ENCODE measurements around the gene RPL29.
A peak's percentile ranks its signal among the peaks of the same experiment; 100 is the strongest.
"Not testable (repeated sequence)": the region's sequence is repeated elsewhere in the genome, so short reads cannot be mapped to it uniquely, and the experiment has no call there.

Gene RPL29

GRCh38 chr3:52005571-52005986 lies 9.9 kb upstream of the RPL29 start:
- no peak for DNase-seq

GRCh38 chr3:52004906-52005395 lies 9.3 kb upstream of the RPL29 start:
- DNase-seq = no peak

DNA sequence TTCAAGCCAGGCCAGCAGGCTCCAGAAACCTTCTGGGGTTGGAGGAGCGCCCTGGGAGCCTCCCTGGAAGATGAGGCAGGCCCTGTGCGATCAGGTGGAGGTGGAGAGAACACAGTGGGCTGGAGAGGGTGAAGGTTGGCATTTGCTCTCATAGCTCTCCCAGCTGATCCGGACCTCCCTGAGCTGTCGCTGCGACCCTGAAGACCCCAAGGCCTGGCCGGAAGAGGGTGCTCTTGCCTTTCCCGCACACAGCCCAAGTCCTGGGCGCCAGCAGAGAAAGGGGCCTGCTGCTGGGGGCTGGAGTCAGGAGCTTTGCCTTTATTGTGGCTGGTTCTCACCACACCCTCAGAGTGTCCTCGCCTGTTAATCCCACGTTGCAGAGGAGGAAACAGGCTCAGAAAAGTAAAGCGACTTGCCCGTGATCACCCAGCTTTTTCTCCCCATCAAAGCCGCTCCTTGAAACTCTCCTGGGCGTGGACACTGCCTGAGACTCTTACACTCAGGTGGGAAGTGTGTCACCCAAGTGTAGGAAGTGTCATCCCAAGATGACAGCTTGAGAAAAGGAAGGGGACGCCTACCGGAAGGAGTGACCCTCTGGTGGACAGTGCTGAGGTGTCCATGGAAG lies 8.6 kb upstream of the RPL29 start:
- DNase-seq = no peak

- DNase-seq = no peak
These were observed 7.1 kb upstream of the RPL29 start for GRCh38 chr3:52002748-52003147.

GRCh38 chr3:52001443-52001974 lies 5.8 kb upstream of the RPL29 start:
- peak; percentile 54 to 80 for DNase-seq

GRCh38 chr3:51999846-52000245 lies 4.2 kb upstream of the RPL29 start:
- DNase-seq = no peak

GRCh38 chr3:51998774-51999173 lies 3.1 kb upstream of the RPL29 start:
- peak in 1 of 2 experiments; percentile 22 for DNase-seq

DNA sequence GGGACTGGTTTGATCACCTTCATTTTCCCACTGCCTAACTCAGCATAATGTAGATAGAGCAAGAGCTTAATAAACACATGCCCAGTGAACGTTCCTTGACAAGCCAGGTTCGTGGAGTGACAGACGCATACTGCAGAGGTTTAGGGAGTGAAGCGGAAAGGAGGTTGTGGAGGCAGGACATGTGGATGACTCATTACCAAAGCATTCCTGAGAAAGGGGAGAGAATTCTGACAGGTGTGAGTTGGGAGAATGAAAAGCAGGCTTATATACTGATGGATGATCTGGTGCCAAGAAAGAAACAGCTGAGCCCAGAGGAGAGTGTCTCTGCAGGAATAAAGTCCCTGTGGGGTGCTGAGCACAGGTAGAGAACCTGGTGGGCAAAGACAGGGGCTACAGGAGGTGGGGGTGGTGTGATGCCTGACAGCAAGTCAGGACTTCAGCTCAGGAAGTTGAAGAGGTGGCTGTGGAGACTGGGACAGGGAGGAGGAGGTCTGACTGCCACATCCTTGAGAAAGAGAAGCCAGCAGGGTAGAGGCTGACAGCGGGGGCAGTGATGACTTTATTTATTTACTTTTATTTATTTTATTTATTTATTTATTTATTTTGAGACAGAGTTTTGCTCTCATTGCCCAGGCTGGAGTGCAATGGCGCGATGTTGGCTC lies 2.4 kb upstream of the RPL29 start:
- DNase-seq = no peak

DNA sequence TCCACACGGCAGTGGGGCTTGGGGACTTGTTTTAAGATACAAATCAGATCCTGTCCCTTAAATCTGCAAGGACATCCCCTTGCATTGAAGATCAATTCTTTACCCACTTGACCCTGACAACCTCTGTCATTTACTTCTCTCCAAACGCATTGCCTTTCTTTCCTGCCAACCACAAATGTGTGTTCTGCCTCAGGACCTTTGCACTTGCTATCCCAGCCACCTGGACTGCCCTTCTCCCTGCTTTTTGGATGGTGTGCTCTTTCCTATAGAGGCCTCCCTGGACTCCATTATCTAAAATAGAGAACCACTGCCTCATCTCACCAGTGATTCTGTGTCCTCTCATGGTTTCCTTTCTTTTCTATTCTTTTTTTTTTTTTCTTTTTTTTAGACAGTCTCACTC lies 1.5 kb upstream of the RPL29 start:
- DNase-seq = no peak

- no peak for DNase-seq
These were observed 1.2 kb downstream of the RPL29 start for GRCh38 chr3:51994530-51994929.

- not testable (repeated sequence) for DNase-seq
These were observed 2.0 kb downstream of the RPL29 start for GRCh38 chr3:51993657-51994056.

DNA sequence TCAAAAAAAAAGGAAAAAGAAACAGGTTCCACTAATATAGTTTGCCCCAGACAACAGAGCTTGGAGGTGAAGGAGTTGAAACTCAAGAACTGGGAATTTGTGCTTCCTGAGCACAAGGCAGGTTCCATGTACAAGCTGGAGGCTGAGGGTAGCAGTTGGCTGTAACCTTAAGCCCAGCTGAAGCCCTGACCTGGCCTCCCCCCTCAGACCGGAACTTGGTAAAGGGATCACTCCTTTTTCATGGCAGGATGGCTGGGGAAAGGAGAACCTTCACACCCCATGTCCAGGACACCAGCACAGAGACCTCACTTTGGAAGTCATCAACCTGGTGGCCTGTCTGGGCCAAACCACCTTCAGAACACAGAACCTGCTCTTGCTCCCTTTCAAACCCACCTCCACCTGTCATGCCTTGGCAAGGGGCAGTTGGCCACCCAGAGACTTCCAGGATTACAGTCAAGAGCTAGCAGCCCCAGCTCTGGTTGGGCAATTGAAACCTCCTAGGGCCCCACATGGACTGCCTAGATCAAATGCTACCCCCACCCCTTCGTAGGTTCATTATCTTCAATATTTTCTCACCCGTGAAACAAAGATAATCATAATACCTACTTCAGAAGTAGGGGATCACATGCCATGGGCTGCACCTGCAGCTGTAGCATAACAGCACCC lies 3.5 kb downstream of the RPL29 start:
- DNase-seq = no peak

GRCh38 chr3:51990501-51990971 lies 5.2 kb downstream of the RPL29 start:
- DNase-seq = not testable (repeated sequence)

DNA sequence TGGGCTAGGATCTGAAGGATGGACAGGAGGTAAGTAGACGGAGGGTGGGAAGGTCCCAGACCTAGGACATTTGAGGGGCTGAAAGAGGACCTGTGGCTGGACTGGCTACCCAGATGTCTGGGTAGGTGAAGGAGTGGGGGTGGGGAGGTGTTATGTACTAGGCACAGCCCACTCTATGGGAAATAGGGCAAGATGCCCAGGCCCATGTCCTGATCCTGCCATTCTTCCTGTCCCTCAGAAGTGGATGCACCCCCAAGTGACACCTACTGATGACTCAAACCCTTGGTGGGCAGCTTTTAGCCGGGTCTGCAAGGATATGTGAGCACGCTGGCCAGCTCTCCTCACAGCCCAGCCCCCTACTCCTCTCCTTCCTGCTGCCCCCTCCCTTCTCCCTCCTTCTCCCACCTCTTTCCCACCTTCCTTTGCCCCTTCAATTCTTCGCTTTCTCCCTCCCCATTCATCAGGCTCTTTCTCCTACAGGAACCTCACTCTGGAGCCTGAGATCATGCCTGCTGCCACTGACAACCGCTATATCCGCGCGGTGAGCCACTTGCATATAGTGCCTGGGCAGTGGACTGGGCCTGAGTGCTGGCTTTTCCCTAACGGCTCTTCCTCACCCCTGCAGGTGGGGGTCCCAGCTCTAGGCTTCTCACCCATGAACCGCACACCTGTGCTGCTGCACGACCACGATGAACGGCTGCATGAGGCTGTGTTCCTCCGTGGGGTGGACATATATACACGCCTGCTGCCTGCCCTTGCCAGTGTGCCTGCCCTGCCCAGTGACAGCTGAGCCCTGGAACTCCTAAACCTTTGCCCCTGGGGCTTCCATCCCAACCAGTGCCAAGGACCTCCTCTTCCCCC lies 7.2 kb downstream of the RPL29 start:
- DNase-seq = no peak

DNA sequence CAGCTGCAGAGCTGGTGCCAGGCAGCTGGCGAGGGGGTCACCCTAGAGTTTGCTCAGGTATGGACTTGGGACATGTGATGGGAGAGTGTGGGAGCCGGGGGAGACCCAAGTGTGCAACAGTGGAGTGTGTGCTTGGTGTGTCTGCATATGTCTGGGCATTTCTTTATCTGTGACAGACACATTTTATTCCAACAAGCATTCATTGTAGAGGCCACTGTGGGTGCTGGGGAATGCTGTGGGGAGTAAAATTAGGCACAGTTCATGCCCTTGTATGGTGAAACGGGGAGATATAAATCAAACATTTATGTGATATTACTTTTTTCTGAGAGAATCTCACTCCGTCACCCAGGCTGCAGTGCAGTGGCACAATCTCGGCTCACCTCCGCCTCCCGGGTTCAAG lies 8.1 kb downstream of the RPL29 start:
- no peak for DNase-seq

DNA sequence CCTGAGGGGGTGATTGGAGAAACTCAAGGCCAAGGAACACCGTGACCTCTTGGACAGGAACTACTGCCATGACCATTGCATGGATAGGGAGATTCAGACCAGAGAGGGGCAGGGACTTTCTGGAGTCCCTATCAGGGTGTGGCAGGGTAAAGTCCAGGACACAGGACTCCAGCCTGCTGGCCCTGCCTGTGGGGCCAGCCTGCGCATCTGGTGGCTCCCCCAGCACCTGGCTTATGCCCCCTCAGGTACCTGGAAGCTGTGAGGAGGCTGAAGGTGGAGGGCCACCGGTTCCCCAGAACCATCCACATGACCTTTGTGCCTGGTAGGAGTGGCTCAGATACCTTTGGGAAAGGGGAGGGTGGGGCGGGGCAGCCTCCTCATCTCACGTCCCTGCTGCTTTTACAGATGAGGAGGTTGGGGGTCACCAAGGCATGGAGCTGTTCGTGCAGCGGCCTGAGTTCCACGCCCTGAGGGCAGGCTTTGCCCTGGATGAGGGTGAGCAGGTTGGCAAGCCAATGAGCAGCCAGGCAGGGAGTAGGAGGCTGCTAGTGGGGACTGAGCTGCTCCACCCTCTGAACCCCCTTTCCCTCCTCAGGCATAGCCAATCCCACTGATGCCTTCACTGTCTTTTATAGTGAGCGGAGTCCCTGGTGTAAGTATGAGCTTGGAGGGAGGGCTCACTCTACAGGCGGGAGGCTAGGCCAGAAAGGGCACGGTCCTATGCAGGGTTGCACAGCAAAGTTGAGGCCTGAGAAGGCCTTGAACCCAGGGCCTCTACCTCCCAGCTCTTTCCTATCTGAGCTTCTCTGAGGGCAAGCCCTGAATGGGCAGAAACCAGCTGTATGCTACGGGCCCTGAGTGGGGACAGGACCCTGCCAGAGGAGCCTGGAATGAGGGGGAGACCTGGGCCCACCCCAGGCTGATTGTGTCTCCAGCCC lies 9.4 kb downstream of the RPL29 start:
- no peak for DNase-seq

- no peak for DNase-seq
These were observed 10.6 kb downstream of the RPL29 start for GRCh38 chr3:51985063-51985462.

DNA sequence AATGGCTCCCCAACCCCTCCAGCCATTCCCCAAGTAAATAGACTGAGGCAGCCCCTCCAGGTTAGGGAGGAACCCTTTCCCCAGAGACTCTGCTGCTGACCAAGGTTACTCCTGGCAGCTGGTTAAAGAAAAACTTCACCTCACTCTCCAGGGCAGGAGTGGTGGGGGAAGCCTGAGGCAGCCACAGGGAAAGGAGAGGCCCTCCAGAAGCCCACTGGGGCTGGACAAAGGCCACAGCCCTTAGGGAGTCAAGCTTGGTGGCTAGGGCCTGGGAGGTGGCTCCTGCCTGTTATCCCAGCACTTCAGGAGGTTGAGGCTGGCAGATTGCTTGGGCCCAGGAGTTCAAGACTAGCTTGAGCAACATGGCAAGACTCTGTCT lies 11.4 kb downstream of the RPL29 start:
- DNase-seq = no peak

DNA sequence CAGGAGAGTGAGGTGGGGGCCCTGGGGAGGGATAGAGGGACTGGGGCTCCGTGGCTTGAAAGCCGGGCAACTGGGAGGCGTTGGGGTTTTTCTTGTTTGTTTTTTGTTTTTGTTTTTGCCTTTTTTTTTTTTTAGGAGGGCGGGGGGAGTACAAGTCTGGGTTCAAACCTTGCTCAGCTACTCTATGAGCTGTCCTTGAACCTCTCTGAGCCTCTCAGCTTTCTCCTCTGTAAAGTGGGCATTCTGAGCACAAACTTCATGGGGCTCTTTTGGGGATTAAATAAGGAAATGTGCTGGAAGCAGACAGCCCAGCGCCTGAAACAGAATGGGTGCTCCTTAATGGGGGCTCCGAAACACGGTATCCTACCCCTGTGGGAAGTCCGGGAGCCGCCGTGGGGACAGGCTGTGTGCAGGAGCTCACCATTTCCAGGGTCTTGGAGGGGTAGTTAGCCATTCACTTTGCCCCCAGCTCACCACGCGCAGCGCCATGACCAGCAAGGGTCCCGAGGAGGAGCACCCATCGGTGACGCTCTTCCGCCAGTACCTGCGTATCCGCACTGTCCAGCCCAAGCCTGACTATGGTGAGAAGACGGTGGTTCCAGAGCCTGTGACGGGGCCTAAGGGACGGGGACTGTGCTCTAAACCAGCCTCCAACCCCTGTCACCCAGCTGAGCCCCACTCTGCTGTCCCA lies 12.0 kb downstream of the RPL29 start:
- DNase-seq = no peak

- DNase-seq = peak; percentile 83 to 87
These were observed 12.7 kb downstream of the RPL29 start, which contains the start of gene ACY1 for GRCh38 chr3:51982838-51983577. ACY1 (plus strand) TSS chr3:51983535; CDS start chr3:51984065, 530 bp downstream.
